GM19467 (cell line): ENCODE data around the gene CAGE1.
"Not testable (repeated sequence)": the region's sequence is repeated elsewhere in the genome, so short reads cannot be mapped to it uniquely, and the experiment has no call there.

Source experiments
- ATAC-seq: cut with Tn5 transposase; IDR thresholded peaks from one replicate; pipeline ENCODE4 v1.9.1; 2021; ENCODE audit warnings: mild to moderate bottlenecking, moderate library complexity; ENCODE audit not compliant: unreplicated experiment

Gene CAGE1

DNA sequence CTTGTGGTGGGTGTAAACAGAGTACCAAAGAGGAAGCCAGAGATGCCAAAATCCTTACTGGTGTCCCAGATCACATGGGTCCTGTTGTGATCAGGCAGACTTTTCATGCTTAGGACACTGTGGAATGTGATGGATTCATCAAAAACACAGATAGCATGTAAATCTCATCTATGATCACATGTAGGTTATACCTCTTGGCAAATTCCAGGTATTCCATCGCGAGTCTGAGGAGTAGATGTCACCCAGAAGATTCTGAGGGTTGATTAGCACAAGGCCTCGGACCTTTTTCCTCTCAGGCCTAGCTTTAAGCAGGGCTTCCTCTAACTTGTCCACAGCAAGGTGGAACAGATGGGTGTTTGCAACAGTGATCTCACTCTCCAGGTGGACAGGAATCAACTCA lies 48.3 kb downstream of the CAGE1 start:
- ATAC-seq = no peak

DNA sequence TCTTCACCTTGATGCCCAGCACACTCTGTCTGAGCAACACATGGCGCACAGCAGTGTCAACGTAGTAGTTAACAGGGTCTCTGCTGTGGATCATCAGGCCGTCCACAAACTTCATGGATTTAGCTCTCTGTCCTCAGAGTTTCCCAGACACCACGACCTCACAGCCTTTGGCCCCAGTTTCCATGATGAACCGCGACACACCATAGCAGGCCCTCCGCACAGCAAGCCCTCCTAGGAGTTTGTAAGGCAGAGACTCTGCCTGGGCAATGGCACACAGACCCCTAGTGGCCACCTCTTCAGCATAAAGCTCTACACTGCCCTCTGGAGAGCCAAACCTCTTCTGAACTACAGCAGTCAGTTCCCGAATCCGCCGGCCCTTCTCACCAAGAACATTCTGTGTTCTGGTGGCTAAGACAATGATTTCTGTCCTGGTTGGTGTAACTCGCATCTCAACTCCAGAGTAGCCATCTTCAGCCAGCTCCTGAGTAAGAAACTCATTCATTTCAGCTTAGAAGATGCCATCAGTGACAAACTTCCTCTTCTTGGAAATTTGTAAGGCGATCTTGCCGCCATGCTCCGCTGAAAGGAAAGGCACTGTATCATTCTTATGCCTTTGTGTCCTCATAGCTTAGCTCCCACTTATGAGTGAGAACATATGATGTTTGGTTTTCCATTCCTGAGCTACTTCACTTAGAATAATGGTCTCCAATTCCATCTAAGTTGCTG lies 50.4 kb downstream of the CAGE1 start:
- not testable (repeated sequence) for ATAC-seq

DNA sequence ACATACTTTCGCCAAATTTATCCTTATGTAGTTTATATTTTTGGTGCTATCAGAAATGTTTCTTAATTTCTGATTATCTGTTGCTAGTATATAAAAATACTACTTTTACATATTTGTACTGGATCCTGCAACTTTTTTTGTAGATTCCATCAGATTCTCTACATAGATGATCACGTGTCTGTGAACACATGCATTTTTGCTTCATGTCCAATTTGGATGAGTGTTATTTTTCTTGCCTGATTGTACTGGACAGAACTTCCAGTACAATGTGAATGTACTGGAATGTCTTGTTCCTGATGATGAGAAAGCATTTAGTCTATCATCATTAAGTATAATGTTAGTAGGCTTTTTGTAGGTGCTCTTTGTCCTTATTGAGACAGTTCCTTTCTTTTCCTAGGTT lies 51.5 kb downstream of the CAGE1 start:
- ATAC-seq = no peak

DNA sequence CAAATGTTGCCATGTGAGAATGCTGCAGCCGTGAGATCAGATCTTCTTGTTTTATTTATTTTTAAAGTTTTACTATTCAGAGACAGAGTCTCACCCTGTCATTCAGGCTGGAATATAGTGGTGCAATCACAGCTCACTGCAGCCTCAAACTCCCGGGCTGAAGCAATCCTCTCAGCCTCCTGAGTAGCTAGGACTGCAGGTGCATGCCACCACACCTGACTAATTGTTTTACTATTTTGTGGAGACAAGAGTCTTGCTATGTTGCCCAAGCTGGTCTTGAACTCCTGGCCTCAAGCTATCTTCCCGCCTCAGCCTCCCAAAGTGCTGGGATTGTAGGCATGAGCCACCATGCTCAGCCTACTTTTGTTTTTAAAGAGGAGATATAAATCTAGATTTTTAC lies 54.0 kb downstream of the CAGE1 start:
- ATAC-seq = no peak

DNA sequence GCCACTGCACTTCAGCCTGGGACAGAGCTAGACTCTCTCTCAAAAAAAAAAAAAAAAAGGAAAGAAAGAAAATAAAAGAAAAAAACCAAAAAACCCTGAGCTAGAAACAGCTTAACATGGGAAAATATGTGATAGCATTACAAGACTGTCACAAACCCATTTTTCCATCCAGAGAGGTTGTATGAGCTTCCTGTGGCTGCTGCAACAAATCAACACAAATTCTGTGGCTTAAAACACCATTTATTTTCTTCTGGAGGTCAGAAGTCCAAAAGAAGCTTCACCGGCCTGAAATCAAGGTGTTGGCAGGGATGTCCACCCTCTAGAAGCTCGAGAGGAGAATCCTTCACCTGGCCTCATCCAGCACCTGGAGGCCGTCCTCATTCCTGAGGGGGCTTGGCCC lies 54.9 kb downstream of the CAGE1 start:
- ATAC-seq = no peak

DNA sequence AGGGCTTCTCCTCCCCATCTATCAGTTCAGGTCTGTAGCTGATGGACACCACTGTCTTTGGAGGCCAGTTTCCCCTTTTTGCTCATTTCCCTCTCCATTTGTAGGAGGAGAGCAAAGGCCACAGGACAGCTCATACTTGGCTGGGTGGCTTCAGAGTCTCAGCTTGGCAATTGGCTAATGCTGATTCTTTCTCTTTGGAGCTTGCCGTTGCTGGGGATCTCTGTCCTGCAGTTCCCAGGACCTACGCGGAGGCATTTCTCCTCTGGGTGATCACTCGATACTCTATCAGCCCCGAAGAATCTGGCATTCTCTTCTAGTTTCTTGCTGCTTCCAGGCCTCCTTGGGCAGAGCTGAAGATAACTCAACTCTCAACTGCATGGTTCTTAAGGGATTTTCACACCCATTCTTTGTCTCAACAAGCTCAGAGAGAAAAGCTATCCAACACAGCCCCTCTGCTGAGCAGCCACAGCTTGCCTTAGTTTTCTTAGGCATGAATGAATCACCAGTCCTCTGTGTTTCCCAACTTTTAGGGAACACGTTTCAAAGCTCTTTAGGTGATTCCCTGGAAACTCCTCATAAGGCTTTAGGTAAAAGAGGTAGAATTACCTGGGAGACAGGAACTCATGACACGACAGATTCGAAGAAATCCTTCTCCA lies 57.3 kb downstream of the CAGE1 start:
- ATAC-seq = no peak

DNA sequence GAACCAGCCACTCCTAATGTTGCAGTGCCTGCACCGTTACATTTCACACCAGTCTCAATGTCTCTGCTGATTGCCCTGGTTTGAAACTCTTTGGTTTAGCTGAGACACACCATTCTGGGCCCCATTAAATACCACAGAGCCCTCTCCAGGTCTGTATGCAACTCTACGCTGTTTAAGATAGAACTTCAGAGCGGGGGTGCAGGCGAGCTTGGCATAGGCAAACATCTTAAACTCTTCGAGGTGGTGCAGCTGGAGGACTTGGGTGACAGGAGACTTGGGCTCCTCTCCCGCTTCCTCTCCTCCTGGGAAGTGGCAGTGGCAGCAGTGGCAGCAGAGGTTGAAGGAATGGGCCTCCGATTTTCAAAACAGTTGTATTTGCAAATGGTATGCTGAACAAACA lies 58.1 kb downstream of the CAGE1 start:
- no peak for ATAC-seq

DNA sequence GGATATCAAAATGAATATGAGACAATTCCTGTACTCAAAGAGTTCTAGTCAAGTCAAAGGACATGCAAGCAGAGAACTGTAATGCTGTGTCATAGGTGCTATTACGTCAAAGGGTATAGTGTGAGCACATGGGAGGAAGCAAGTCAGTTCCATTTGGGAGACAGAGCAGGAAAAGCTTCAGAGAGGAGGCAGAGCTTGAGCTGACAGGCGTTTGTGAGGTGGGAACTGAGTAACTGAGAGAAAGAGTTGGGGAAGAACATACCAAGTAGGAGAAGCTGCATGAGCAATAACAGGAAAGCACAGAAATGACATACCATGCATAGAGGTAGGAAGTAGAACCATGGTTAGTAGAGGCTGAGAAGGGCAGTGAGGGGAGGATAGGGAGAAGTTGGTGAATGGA lies 61.3 kb downstream of the CAGE1 start:
- no peak for ATAC-seq

DNA sequence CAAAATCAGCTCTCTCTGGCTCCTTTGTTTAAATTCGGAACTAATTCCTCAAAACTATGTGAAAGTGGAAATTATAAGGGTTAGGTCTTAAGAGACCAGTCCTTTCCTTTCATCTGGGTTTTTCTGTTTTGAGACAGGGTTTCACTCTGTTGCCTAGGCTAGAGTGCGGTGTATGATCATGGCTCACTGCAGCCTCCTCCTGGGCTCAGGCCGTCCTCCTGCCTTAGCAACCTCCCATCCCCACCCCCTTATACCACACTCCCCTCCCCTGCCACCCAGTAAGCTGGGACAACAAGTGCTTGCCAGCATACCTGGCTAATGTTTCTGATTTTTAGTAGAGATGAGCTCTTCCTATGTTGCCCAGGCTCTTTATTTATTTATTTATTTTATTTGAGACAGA lies 63.8 kb downstream of the CAGE1 start:
- no peak for ATAC-seq

DNA sequence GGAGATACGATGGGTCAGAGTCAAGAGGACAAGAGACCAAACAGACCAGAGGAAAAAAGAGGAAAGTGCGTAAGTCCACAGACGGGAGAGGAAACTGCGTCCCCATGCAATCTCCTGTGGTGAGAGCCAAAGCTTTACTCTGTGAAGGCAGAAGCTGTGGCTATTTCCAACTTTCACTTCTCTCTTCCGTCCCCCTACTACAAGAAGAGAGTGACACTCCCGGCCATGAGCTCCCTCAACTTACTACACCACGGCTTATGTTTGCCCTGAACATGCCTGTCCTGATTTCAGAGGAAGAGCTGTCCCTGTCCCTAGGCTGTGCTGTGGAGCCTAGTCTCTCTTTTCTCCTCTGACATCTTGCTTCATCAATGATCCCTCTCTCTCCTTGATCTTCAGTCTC lies 65.0 kb downstream of the CAGE1 start:
- no peak for ATAC-seq

DNA sequence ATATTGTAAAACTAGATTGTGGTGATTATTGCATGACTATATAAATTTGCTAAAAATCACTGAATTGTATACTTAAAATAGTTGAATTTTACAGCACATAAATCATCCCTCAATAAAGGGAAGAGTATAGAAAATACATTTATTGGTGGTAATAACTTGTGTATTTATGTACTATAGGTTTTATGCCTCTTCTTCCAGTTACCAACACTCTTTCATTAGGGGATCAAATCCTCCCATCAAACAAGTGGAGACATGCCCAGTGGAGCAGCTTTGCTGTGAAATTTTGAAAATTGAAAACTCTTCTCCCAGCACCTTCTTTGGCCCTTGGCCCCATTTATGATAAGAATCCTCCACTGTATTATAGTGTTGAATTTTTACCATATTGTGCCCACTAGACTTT lies 66.5 kb downstream of the CAGE1 start:
- ATAC-seq = no peak

DNA sequence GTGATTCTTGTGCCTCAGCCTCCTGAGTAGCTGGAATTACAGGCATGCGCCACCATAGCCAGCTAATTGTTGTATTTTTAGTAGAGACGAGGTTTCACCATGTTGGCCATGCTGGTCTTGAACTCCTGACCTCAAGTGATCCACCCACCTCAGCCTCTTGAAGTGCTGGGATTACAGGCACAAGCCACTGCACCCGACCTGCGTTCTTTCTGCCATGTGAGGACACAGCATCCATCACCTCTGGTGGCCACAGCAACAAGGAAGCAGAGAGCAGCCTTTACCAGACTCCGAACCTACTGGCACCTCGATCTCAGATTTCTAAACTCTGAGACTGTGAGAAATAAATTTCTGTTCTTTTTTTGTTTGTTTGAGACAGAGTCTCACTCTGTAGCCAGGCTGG lies 67.7 kb downstream of the CAGE1 start:
- ATAC-seq = not testable (repeated sequence)

DNA sequence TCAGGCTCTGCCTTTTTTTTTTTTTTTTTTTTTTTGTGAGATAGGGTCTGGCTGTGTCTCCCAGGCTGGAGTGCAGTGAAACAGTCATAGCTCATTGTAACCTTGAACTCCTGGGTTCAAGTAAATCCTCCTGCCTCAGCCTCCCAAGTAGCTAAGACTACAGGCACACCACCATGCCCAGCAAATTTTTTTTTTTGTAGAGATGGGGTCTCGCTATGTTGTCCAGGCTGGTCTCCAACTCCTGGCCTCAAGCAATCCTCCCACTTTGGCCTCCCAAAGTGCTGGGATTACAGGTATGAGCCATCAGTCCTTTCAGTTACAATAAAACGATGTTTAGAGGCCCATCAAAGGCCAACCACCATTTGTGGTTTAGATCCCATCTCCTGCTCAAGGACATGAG lies 70.1 kb downstream of the CAGE1 start:
- ATAC-seq = not testable (repeated sequence)

DNA sequence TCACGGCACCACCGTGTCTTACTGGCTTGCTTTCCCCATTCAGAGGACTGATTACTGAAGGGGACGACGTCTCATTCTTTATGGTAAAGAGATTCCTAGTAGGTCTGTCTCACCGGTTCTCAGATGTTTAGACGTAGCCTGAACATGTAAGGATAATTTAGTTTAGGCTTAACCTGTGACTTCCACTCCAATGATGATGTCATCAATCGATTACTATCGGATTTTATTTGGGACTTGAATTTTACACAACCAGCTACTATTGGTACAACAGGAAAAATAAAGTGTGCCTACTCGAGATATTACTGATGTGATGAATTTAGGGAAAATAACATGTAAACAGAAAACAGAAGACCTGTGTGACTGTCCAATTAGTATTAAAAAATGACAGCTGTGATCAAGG lies 72.0 kb downstream of the CAGE1 start:
- no peak for ATAC-seq

DNA sequence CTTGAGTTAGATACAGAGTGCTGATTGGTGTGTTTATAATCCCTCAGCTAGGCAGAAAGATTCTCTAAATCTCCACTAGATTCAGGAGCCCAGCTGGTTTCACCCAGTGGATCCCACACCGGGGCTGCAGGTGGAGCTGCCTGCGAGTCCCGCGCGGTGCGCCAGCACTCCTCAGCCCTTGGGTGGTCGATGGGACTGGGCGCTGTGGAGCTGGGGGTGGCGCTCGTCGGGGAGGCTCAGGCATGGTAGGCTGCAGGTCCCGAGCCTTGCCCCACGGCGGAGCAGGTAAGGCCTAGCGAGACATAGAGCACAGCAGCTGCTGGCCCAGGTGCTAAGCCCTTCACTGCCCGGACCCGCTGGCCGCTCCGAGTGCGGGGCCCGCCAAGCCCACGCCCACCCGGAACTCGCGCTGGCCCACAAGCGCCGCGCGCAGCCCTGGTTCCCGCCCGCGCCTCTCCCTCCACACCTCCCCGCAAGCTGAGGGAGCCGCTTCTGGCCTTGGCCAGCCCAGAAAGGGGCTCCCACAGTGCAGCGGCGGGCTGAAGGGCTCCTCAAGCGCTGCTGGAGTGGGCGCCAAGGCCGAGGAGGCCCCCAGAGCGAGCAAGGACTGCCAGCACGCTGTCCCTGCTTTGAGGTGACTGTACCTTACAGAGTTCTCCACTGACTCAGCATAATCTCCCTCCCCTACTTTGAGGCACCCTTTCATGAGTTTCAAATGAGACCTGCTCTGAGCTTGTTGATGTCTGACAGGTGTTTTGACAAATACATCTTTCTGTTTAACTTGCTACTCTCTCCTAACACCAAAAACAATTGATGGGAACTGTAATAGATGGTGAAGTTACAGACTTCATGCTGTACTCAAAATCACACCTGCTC lies 72.6 kb downstream of the CAGE1 start:
- no peak for ATAC-seq

DNA sequence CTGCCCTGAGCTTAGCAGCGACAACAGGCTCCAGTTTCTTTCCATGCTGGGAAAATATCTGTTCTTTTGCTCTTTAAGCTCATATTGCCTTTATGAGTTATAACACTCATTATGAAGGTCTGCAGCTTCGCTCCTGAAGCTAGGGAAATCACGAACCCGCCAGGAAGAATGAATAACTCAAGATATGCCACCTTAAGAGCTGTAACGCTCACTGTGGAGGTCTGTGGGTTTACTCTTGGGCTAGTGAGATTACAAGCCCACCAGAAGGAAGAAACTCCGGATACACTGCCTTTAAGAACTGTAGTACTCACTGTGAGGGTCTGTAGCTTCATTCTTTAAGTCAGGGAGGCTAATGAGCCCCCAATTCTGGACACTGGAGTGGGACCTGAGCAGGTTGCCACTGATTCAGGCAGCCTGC lies 73.6 kb downstream of the CAGE1 start:
- no peak for ATAC-seq

DNA sequence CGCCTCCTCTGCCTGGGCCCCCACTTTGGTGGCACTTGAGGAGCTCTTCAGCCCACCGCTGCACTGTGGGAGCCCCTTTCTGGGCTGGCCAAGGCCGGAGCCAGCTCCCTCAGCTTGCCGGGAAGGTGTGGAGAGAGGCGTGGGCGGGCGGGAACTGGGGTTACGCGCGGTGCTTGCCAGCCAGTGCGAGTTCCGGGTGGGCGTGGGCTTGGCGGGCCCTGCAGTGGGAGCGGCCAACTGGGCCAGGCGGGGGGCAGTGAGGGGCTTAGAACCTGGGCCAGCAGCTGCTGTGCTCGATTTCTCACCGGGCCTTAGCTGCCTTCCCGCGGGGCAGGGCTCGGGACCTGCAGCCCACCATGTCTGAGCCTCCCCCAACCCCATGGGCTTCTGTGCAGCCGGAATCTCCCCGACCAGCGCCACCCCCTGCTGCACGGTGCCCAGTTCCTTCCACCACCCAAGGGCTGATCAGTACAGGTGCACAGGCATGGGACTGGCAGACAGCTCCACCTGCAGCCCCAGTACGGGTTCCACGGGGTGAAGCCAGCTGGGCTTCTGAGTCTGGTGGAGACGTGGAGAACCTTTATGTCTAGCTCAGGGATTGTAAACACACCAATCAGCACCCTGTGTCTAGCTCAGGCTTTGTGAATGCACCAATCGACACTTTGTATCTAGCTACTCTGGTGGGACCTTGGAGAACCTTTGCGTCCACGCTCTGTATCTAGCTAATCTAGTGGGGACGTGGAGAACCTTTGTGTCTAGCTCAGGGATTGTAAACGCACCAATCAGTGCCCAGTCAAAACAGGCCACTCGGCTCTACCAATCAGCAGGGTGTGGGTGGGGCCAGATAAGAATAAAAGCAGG lies 74.2 kb downstream of the CAGE1 start:
- ATAC-seq = not testable (repeated sequence)

DNA sequence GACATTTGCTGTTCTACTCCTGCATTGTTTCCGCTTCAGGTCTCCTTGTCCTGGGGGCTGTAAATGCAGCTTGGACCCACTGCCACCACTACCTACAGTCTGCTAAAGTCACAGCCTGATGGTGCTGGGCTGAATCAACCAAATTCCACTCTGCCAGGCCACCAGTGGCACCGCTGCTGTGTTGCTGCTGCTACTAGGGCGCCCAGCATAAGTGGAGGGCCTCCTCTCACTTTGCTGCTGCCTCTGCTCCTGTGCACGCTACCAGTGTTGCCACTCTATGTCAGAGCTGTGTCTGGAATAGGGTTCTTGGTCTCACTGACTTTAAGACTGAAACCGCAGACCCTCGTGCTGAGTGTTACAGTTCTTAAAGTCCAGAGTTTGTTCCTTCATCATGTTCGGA lies 75.1 kb downstream of the CAGE1 start:
- no peak for ATAC-seq

DNA sequence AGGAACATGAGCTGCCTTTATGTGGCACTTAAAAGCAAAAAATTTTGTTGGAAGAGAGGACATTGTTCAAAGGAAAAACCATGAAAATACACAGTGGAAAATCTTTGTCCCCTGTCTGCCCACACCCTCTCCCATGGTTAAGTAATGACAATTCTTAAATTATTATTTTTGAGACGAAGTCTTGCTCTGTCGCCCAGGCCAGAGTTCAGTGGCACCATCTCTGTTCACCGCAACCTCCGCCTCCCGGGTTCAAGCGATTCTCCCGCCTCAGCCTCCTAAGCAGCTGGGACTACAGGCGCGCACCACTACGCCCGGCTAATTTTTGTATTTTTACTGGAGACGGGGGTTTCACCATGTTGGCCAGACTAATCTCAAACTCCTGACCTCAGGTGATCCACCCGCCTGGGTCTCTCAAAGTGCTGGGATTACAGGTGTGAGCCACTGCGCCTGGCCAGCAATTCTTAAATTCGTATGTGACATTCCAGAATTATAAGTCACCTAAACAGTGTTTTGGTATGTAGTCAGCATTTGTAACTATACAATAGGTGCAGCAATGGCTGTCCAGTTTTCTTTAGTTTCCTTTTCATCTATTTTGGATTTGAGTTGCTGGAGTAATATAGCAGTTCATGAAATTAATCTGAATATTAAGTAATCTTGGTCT lies 75.9 kb downstream of the CAGE1 start:
- ATAC-seq = no peak
